Measurements from ENCODE around the gene MMP28.
A peak's percentile ranks its signal among the peaks of the same experiment; 100 is the strongest.

MMP28 gene

DNA sequence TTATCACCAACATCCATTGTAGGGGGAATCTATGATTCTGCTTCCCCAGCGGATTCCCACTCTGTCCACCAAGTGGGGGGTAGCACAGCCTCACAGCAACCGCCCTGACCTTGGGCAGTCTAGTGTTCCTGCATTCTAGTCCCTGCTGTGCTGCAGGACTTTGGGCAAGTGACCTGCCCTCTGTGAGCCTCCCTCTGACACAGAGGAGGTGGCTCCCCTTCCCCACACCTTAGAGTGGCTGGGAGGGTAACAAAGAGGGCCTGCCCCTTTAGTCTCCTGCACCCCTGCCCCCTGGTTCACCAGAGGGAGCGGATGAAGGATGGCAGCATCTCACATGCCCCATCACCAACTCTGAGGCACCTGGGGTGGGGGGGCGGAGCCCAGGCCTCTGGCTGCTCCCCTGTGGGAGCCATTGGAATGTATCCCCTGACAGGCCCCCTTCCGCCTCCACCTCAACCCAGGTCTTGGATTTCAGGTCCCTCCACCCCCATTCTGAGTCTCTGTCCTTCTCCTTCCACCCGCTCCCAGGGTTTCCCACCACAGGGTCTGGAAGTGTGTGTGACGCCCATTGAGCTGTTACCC, 52.5 kb downstream of the MMP28 start:
- DNase-seq = no peak

DNA sequence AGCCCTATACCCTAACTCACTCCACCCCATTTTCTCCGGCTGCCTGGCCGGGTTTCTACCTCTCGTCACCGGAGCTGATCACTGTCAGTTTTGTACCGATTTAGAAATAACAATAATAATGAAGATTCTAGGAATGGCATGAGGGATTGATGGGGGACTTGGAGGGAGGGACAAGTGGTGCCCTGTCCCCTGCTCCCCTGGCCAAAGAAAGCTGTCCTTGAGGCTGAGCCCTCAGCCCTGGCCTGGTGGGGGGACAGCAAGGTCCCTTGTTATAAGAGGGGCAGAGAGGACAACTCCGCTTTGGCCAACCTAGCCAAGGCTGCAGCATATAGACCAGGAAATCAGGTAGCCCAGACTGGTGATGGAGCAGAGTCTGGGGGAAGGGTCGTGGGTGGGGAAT, 52.9 kb downstream of the MMP28 start:
- DNase-seq = no peak

DNA sequence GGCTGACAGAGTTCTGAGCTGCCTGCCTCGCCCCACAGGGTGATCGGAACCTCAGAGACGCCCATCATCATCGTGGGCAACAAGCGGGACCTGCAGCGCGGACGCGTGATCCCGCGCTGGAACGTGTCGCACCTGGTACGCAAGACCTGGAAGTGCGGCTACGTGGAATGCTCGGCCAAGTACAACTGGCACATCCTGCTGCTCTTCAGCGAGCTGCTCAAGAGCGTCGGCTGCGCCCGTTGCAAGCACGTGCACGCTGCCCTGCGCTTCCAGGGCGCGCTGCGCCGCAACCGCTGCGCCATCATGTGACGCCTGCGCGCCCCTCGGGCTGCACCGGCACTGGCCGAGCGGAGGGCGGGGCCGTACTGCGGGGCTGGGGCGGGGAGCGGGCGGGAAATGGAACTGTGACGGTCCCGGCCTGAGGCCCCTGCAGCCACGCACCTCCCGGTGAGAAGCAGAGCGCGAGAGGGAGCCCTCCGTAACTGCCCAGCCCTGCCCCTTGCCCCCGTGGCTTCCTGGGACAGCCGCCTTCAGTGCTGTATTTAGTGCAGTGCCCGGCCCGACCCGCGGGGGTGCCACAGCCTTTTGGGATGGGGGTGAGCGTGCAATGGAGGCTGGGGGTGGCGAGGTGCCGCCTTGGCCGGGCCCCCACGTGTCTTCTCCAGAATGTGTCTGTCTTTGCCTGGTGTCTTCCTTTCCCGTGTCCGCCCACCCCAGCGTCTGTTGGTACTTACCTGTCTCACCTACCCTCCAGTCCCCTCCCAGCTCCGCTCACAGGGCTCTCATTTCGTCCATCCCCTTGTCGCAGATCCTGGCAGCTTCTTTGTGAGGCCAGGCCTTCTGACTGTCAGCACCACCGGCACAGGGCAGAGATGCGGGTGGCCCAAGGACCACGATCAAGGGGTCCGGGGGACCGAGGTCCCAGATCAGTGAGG, 54.2 kb downstream of the MMP28 start:
- DNase-seq = peak; percentile 42 to 84

DNA sequence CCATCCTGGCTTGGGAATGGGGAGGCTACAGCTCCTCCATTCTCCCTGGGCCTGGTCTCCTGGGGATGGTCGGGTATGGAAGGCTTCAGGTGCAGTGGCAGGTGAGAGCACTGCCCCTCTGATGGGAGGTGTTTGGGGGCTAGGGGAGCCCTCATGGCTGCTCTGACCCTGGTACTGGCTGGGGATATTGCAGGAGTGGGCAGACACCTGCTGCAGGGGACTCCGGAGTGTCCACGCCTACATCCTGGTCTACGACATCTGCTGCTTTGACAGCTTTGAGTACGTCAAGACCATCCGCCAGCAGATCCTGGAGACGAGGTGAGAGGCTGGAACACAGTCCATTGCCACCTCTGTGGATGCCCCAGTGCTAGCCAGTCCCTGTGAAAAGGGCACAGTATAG, 55.2 kb downstream of the MMP28 start:
- DNase-seq = no peak

DNA sequence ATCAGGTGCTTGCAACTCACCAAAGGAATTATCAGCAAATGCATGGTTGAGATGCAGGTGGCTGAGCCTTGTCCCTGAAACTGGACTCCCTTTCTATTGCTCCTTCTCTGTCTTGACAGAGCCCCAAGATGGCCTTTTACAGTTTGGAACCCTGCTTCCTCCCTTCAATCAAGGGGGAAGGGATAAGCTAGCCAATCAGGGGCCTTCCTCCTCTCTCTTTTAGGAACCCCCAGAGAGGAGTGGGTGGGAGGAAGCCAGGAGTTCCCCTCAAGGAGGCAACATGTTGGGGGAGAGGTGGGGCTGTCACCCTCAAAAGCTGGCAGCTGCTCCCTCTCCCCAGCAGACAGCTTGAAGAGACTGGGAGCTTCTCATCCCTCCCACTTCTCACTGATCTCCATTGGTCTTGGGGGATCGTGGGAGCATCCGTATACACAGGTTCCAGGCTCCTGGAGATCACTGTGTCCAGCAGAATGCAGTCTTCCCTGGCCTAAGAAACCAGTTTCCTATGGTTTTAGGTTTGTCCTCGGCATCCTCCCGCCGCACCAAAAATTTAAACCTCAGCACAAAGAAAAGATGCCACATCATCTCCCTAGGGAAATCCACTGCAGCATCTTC, 56.8 kb downstream of the MMP28 start:
- DNase-seq = no peak

DNA sequence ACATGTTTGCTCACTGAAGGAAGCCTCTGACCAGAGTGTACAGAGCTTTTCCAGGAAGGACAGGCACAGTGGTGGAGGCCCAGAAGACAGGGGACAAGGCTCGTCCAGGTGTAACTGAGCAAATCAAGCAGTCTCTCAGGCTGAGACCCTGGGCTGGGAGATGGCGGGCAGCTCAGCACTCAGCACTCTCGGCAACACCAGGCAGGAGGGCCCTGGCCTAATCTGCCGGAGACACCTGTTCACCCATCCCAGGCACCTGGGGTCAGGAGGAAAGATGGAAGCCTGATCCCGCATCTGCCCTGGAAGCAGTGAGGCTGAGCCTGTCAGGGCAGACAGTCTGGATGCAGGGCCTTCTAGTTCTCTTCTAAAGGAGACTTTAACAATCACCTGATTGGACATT, 59.2 kb downstream of the MMP28 start:
- DNase-seq = no peak

DNA sequence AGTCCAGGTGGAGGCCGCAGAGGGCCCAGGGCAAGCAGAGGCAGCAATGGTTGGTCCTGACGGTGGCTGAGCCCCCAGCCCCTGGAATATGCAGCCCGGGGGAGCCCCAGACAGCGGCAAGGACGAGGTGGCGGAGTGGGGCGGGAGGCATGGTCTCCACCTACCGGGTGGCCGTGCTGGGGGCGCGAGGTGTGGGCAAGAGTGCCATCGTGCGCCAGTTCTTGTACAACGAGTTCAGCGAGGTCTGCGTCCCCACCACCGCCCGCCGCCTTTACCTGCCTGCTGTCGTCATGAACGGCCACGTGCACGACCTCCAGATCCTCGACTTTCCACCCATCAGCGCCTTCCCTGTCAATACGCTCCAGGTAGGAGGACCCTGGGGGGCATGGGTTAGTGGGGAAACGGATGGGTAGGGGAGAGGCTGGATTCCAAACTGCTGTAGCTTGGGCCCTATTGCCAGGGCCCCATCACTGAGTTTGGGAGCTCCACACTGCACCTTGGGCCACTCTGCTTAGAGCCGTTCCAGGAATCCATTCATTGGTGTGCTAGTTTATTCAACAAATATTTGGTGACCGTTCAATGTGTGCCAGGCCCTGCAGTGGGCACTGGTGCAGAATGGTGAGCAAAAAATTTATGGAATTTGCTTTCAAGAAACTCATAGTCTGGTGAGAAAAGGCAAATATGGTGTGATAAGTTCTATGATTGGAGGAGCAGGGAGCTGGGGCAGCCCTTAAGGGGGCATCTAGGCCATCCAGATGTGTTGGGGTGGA, 60.2 kb downstream of the MMP28 start:
- no peak for DNase-seq

DNA sequence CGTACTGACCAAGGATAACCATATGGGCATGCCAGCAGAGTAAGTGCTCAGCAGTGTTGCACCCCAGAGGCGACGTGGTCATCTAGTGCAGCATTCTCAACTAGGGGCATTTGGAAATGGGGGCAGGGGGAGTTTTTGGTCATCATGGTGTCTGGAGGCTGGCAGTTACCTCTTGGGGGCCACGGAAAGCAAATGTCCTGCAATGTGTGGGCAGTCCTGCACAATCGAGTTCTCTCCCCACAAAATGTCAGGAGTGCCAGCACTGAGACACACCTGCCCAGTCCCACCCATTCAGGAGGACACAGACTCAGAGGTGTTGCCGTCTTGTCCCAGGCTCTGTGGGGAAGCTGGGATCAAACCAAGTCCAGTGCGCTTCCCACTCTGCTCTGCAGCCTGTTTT, 61.0 kb downstream of the MMP28 start:
- DNase-seq = no peak

DNA sequence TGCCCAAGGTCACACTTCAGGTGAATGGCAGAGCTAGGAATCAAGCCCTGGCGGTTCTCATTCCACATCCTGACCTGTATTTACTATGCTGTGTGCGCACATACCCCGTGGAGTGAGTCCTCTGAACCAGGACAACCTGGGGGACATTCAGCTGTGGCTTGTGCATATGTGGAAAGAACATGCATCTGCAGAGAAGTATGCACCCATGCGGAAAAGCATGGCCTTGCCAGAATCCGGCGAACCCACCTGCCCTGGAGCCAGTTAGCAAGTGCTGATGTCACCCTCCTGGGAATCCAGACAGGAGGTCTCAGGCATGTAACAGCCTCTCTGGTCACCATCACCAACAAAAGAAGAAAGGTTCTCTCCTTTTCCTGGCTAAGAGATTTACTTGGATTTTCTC, 62.1 kb downstream of the MMP28 start:
- no peak for DNase-seq

DNA sequence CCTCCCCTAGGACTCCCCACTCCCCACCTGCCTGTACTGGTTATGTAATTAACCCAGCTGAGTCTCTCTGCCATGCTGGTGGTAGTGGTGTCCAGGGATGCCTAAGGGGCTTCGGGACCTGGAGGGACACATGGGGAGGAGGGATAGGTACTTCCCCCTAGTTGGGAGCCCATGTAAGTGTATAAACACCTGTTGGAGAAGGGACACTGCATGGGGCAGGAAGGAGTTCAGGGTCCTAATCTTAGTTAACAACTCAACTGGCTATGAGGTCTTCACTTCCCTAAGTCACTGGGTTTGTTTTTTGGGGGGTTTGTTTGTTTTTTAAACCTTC, 62.7 kb downstream of the MMP28 start:
- DNase-seq = no peak

DNA sequence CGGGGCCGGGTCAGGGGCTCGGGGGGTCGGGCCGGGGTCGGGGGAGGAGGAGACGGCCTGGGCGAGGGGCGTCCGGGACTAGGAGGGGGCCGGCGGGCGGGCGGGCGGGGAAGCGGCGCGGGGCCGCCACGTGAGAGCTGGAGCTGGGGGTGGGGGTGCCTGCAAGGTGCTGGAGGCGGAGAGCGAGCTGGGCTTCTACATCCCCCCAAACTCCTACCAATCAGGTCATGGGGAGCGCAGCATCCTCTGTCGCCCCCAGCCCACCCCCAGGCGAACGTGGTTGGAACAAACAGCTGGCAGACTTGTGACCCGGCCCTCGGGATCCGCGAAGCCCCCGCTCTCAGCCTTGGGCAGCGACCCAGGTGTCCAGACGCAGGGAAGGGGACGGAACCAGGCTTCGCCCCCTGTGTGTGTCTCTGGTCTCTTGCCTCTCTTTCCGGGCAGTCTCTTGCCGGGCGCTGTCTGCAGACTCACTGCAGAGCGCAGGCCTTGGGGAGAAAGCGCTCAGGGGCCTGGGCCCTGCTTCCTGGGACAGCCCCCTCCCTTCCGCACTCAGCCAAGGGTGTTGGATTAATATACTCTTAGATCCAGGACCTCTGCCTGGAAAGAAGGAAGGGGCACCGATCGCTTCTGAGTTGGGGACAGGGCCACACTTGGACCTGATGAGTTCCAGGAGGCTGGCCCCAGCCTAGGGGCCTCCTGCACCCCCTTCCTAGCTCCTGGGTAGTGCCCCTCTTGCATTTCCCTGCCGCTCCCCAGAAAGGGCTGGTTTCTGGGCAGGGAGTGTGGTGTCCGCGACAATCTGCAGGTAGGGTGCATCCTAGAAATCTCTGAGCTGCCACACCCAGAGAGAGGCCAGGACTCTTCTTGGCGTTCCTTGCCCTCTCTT, 63.3 kb downstream of the MMP28 start:
- peak in 1 of 2 experiments; percentile 53 for DNase-seq

DNA sequence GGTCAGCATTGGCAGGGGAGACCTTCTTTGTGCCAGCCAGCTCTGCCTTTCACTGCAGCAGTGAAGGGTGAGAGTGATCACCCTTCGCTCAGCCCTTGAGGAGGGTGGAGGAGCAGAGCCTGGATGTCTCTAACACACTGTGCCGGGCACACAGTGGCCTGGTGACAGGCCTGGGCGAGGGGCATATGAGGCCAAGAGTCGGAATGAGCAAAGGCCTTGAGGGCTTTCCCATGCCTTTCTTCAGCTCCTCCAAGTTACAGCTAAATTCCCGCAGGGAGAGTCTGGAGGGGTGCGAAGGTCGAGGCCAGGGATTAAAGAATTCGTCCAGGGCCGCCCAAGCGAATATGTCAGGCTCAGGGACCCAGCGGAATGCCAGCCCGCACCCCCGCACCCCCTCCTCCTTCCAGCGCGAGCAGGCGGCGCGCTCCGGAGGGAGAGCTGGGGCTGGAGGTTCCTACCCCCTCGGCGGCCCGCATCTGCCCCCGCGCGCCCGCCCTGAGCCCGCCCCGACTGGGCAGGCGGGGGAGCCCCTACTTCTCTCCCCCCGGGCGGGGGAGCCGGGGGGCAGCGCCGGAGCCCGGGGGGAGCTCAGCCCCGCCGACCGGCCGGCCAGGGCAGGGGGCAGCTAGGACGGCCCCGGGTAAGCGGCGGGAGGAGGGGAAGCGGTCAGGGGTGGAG, 64.1 kb downstream of the MMP28 start, which contains the start of gene RASL10B:
Gene RASL10B, plus strand, starts transcription at position 401 of the 678 bp plus-strand sequence. CDS start 3,546 bp downstream, outside the sequence.
- peak in 1 of 2 experiments; percentile 69 for DNase-seq

DNA sequence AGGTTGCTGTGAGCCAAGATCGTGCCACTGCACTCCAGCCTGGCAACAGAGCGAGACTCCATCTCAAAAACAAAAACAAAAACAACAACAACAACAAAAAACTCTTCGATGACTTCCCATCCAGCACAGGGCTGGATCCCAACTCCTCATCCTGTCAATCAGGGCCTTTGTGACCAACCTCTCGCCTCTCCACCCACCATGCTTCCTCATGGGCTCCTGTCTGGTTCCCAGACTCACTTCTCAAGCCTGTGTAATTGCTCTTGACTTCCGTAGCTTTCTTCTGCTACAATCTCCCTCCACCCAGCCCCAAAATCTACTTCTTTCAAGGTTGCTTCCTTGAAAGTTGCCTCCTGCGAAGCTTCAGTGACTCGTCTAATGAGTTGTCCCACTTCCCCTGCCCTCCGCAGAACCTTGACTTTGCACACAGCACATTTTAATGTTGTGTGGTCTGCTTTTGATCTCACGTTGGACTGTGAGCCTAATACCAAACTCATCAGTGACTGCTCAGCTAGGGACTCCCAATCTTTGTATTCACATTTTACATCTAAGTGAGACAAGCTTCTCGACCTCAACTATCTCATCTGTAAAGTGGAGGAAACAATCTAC, 64.9 kb downstream of the MMP28 start:
- DNase-seq = no peak

DNA sequence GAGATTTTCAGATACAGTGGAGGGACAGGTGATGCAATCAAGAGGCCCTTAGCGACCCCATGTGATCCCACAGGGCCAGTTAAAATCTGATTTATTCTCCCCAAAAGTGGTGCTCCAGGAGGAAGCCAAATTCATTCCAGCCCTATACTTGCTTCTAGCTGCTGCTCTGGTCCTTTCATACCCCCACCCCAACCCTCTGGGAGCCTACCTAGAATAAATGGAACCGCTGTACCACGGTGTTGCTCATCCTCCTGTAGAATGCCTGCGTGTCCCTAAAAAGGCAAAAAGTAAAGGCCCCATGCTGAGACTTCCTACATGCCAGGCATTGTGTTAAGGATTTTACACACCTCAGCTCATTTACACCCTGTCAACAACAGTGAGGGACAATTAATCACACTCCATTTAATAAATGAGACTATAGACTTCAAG, 66.0 kb downstream of the MMP28 start:
- DNase-seq = no peak

DNA sequence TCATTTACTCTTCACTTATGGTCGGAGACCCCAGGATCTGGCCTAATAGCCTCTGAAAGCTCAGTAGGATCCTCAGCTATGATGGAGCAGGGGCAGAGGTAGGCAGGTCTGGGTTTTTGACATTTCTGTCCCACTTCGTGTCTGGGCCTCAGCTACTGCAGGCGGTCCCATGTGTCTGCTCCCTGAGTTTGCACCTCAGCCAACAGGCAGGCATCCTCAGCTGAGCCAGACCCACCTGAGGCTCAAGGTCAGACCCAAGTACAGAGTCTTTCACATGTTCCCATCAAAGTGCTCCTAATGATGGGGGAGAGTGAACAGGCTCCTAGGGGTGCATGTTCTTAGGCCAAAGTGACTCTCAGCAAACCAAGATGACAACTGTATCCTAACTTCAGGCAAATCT, 66.9 kb downstream of the MMP28 start:
- DNase-seq = no peak

DNA sequence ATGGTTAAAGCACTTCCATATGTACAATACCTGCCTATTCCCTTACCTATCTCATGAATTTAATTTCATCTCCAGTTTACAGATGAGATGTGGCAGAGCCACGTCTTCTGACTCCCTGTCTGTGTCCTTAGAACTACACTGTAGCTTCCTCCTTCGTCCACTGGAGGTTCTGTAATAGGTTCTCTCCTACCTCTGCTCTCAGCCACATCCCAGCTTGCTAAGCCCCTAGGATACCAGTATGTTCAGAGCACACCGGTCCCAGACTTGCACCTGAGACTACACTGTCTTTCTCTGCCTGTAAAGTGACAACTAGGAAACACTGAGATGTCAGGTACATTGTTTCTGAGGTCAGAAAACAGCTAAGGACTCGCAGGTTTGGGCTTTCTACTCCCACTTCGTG, 67.8 kb downstream of the MMP28 start:
- no peak for DNase-seq

DNA sequence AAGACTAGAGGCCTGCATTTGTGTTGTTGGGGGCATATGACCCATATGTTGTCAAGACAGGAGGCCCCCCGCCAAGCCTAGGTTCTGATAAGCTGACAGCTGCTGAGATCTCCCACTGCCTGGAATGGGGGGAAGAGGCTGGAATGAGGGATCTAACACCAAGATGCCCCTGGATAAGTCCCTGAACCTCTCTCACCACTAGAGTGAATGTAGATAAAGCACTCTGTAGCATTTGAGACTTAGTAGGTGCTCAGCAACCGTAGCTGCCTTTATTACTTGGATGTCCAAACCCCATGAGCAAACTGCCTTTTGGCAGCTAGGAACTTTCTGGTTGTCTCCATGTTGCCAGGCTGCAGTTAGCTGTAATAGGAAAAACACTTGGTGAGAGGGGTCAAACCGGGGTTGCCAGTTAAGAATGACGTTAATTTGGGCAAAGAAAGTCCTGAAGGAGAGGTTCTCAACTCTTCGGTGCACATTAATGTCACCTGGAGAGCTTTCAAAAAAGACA, 68.4 kb downstream of the MMP28 start:
- no peak for DNase-seq

DNA sequence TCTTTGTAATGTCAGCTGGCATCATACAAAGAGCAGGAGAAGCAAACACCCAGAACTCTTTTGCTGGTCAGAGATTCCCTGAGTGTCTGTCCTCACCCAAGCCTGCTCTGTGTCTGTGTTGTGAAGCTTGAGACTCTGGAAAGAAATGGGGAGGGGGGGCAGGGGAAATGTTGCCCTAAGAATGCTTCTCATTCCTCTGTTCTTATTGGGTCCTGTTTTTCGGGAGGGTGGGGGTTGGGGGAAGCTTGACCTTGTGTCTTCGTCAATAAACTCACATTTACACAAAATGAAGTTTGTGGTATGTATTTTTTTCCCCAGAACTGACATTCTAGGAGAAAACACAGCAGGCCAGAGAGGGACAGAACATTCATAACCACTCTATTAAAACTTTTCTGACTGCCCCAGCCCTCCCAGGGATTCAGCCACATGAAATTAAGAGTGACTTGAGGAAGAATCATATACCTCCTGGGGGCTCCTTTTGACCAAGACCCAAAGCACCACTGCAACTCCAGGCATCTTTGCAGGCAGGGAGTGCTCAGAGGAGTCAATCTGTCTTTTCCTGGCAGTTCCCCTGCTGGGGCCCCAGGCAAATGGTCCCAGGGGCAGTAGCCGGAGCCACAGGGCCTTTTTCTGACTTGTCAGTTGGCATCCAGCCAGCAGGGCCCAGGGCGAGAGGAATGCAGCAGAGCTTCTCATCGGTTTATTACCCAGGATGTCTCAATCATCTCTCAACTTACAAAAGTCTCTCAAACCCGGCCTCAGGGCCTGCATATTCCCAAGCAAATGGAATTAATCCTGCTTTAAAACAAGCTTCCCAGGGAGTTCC, 69.1 kb downstream of the MMP28 start:
- no peak for DNase-seq

DNA sequence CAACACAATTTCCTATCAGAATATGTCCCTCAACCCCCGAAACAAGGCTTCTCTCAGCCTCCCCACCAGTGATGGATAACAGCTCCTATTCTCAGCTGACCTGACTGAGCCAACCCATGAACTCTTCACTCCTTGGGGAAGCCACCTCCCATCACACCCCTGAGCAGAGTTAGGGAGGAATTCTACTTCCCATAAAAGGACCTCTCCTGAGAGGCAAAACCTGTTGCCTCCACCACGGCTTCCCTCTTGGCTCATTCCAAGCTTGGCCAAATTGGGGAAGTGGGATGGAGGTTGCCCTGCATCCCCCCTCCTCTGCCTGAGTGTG, 69.7 kb downstream of the MMP28 start:
- DNase-seq = no peak

DNA sequence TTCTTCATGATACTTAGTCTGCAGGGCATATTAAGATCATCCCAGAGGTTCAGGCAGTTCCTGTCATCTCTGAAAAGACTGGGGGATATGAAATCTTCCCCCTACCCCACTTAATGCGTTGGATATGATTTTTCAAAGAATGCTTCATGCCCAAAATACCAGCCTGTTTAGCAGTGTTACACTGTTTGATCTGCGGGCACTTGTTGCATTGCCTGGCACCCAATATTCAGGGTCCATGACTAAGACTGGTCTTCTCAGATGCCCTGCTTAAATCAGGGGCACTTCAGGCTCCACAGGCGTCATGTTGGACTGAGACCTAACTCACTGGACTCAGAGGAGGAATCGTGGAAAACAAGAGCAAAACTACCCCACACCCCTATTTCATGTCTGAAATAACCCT, 70.4 kb downstream of the MMP28 start:
- DNase-seq = no peak

Measured in NCI-H526 (cell line).